ENCODE measurements around the gene HMGN1.

The HMGN1 gene

DNA sequence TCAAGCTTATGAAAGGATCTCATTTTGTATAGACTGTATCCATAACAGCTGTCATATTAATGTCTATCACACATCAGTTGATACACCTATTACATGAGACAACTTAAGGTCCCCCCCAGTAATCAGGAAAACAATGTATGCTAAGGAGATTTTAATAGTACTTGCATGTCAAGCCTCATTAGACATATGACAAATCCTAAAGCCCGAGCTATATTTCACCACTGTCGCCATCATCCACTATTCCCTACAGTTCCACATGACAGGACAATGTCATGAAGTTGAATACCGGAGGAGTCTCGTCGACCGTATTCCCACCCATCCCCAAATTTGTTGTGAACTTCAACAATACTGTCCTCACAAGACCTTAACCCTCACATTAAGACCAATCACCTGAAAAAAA is 3.4 kb downstream of the HMGN1 start:
- TF ChIP-seq, protein P1, sequence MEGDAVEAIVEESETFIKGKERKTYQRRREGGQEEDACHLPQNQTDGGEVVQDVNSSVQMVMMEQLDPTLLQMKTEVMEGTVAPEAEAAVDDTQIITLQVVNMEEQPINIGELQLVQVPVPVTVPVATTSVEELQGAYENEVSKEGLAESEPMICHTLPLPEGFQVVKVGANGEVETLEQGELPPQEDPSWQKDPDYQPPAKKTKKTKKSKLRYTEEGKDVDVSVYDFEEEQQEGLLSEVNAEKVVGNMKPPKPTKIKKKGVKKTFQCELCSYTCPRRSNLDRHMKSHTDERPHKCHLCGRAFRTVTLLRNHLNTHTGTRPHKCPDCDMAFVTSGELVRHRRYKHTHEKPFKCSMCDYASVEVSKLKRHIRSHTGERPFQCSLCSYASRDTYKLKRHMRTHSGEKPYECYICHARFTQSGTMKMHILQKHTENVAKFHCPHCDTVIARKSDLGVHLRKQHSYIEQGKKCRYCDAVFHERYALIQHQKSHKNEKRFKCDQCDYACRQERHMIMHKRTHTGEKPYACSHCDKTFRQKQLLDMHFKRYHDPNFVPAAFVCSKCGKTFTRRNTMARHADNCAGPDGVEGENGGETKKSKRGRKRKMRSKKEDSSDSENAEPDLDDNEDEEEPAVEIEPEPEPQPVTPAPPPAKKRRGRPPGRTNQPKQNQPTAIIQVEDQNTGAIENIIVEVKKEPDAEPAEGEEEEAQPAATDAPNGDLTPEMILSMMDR (conservative IDR thresholded peaks at IDR 0.05; ENCODE audit: low read depth, low read length): no peak
- DNase-seq (ENCODE audit: low read depth): no peak
- peak overlapping the region; percentile 97 for H3K4me3 ChIP-seq (ENCODE audit: low read length)

- DNase-seq (ENCODE audit: low read depth): no peak
- no peak overlapping the region for H3K4me3 ChIP-seq (ENCODE audit: low read length)
- TF ChIP-seq, protein P1 (conservative IDR thresholded peaks at IDR 0.05; ENCODE audit: low read depth, low read length): no peak
Observed at GRCh38 chr21:39344848-39345247, 4.0 kb downstream of the HMGN1 start.

GRCh38 chr21:39341249-39341923 is 7.5 kb downstream of the HMGN1 start:
- DNase-seq (ENCODE audit: low read depth): no peak
- H3K4me3 ChIP-seq (ENCODE audit: low read length): no peak overlapping the region
- TF ChIP-seq, protein P1 (conservative IDR thresholded peaks at IDR 0.05; ENCODE audit: low read depth, low read length): no peak

DNA sequence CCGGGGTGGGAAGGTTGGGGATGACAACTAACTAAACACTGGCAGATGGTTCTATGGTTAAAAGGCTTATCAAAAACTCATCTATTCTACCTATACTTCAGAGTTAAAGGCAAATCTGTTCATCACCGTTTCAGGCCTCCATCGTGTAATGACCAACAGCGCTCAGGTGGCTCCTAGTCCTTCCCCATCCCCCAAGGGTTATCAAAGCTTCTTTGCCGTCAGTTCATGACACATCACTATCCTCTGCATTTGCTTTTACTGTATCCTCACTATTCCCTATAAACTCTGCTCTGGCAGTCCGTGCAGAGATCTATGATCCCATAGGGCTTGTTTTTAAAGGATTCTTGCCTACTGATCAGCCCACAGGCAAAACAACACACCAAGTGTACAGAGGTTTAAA is 8.2 kb downstream of the HMGN1 start:
- no peak for DNase-seq (ENCODE audit: low read depth)
- TF ChIP-seq, protein P1 (conservative IDR thresholded peaks at IDR 0.05; ENCODE audit: low read depth, low read length): no peak
- no peak overlapping the region for H3K4me3 ChIP-seq (ENCODE audit: low read length)

- TF ChIP-seq, protein P1 (conservative IDR thresholded peaks at IDR 0.05; ENCODE audit: low read depth, low read length): no peak
- H3K4me3 ChIP-seq (ENCODE audit: low read length): no peak overlapping the region
- no peak for DNase-seq (ENCODE audit: low read depth)
Observed at GRCh38 chr21:39339231-39339630, 9.7 kb downstream of the HMGN1 start.

GRCh38 chr21:39336457-39337008 is 12.4 kb downstream of the HMGN1 start:
- H3K4me3 ChIP-seq (ENCODE audit: low read length): no peak overlapping the region
- TF ChIP-seq, protein P1 (conservative IDR thresholded peaks at IDR 0.05; ENCODE audit: low read depth, low read length): no peak
- no peak for DNase-seq (ENCODE audit: low read depth)

DNA sequence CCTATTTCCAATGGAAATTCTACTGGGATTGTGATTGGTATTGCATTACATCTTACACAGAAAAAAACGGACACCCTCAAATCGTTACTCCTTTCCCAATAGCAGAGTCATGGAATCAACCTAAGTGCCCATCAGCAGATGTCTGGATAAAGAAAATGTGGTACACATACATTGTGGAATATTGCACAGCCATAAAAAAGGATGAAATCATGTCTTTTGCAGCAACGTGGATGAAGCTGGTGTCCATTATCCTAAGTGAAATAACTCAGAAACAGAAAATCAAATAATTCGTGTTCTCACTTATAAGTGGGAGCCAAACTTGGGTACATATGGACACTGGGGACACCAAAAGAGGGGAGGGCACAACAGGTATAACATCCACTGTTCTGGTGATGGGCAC is 14.3 kb downstream of the HMGN1 start:
- no peak overlapping the region for H3K4me3 ChIP-seq (ENCODE audit: low read length)
- TF ChIP-seq, protein P1 (conservative IDR thresholded peaks at IDR 0.05; ENCODE audit: low read depth, low read length): no peak
- no peak for DNase-seq (ENCODE audit: low read depth)
